Lower leg skin (tissue), 3 donors: ENCODE data around the gene ANKS1A.

Experiments used
- CTCF ChIP-seq, 3 donors: fragments of 450-650 bp; IDR thresholded peaks; one replicate each; pipeline ENCODE4 v1.5.1; 2016; ENCODE audit warnings: antibody characterized with exemption in 3 of 3, mild to moderate bottlenecking in 3 of 3, moderate library complexity in 2 of 3
- POLR2A ChIP-seq, 2 donors: fragments of 450-650 bp; IDR thresholded peaks; one replicate each; pipeline ENCODE4 v1.6.1; 2016 to 2017; ENCODE audit warnings: antibody characterized with exemption in 2 of 2, mild to moderate bottlenecking in 1 of 2, moderate library complexity in 1 of 2

GRCh38 chr6:35058865-35059522 is 169.9 kb downstream of the ANKS1A start:
- TF ChIP-seq CTCF (IDR thresholded peaks at IDR 0.05): no peak
- no peak for TF ChIP-seq POLR2A (IDR thresholded peaks at IDR 0.05)
